HCT116 (cell line): Measurements from ENCODE around the gene DHRS4. TPM values are rescaled to one million over a fixed set of nuclear protein-coding genes. Genes with fewer than 3 reads are reported as not detected.
A peak's percentile ranks its signal among the peaks of the same experiment; 100 is the strongest.
"Not testable (repeated sequence)": the region's sequence is repeated elsewhere in the genome, so short reads cannot be mapped to it uniquely, and the experiment has no call there.

Experiments
- ATAC-seq: fragments of 200-7000 bp; cut with Tn5 transposase; 2 replicates; pipeline ENCODE4 v1.9.1; 2020; ENCODE audit warnings: mild to moderate bottlenecking, moderate library complexity
- BruUV-seq: library from RNA; stranded (reverse); fragments of 400-500 nt; replicated peaks from 2 replicates; lab custom pipeline; 2021; lab: Mats Ljungman, UMichigan
- CTCF ChIA-PET: fragments of 300-600 bp; sonication (Branson Sonifier 250); formaldehyde crosslinking; loops from one replicate; lab custom pipeline; 2021; ENCODE audit warnings: antibody characterized with exemption; lab: Charles Lee
- POLR2A ChIA-PET: fragments of 300-600, 350-600 bp; sonication (Branson Sonifier 250); formaldehyde crosslinking; loops from one replicate; lab custom pipeline; 2021; ENCODE audit warnings: antibody characterized with exemption; lab: Charles Lee
- RAD21 ChIA-PET, 2 experiments: fragments of 300-600 bp; sonication (Branson Sonifier 250); formaldehyde crosslinking; loops; one replicate each; lab custom pipeline; 2023; ENCODE audit warnings: low total read pairs in 2 of 2; ENCODE audit not compliant: uncharacterized antibody in 2 of 2, unreplicated experiment in 2 of 2, low non-redundant PET in 1 of 2; lab: Charles Lee
- DNase-seq: peaks from one replicate; pipeline ENCODE4 v3.0.0-alpha.2; 2010; ENCODE audit warnings: low read depth, low spot score
- H2AFZ ChIP-seq: fragments of 200-600 bp; shearing (Covaris generic), sonication (generic); 2 replicates; pipeline ENCODE4 v1.6.1; 2017; ENCODE audit warnings: low read depth, mixed run types, mixed read lengths, antibody characterized with exemption, low read length; ENCODE audit not compliant: poor library complexity, severe bottlenecking
- H3K27ac ChIP-seq: 2 replicates; pipeline ENCODE4 v1.5.1; 2012; ENCODE audit warnings: low read depth, low read length
- H3K27me3 ChIP-seq: fragments of 200-600 bp; sonication (generic); 2 replicates; pipeline ENCODE4 v1.6.1; 2016; ENCODE audit warnings: mixed run types, low read length, mixed read lengths; ENCODE audit not compliant: insufficient read depth
- H3K36me3 ChIP-seq, 2 experiments: fragments of 200-500 bp in 1 of 2; fragments of 200-600 bp in 1 of 2; sonication (Bioruptor generic) in 1 of 2; sonication (generic) in 1 of 2; 2 replicates each; pipeline versions ENCODE4 v1.5.1 to v1.6.1; 2014 to 2016; ENCODE audit warnings: low read length in 2 of 2, inconsistent platforms in 1 of 2, mixed read lengths in 1 of 2, mixed run types in 1 of 2; ENCODE audit not compliant: insufficient read depth in 2 of 2, control insufficient read depth in 1 of 2
- H3K4me1 ChIP-seq, 2 experiments: fragments of 200-600 bp in 1 of 2; sonication (generic) in 1 of 2; 2 replicates each; pipeline versions ENCODE4 v1.5.1 to v1.6.1; 2012 to 2017; ENCODE audit warnings: low read length in 2 of 2, inconsistent platforms in 1 of 2, mild to moderate bottlenecking in 1 of 2, mixed read lengths in 1 of 2, mixed run types in 1 of 2, moderate library complexity in 1 of 2; ENCODE audit not compliant: insufficient read depth in 2 of 2, control insufficient read depth in 1 of 2
- H3K4me2 ChIP-seq: fragments of 200-600 bp; sonication (generic); 2 replicates; pipeline ENCODE4 v1.6.1; 2017; ENCODE audit warnings: mixed run types, low read length, mixed read lengths
- H3K4me3 ChIP-seq, 2 experiments: fragments of 200-600 bp in 1 of 2; sonication (generic) in 1 of 2; replicated peaks in 1 of 2; 2 replicates each; pipeline ENCODE4 v1.5.1; 2011 to 2016; ENCODE audit warnings: low read length in 2 of 2, control low read depth in 1 of 2, low read depth in 1 of 2, mild to moderate bottlenecking in 1 of 2, mixed read lengths in 1 of 2, mixed run types in 1 of 2
- H3K79me2 ChIP-seq: fragments of 200-600 bp; sonication (generic); 2 replicates; pipeline ENCODE4 v1.6.1; 2017; ENCODE audit warnings: mild to moderate bottlenecking, mixed run types, low read length, moderate library complexity, mixed read lengths; ENCODE audit not compliant: insufficient read depth
- H3K9ac ChIP-seq: fragments of 200-600 bp; sonication (generic); 2 replicates; pipeline ENCODE4 v1.6.1; 2016; ENCODE audit warnings: low read length, mixed read lengths
- H3K9me2 ChIP-seq: fragments of 200-600 bp; sonication (generic), shearing (Covaris generic); 2 replicates; pipeline ENCODE4 v1.6.1; 2017; ENCODE audit warnings: mixed run types, mild to moderate bottlenecking, moderate library complexity; ENCODE audit not compliant: insufficient read depth
- H3K9me3 ChIP-seq, 2 experiments: fragments of 200-500 bp in 1 of 2; fragments of 200-600 bp in 1 of 2; sonication (Bioruptor generic) in 1 of 2; sonication (generic) in 1 of 2; 2 replicates each; pipeline ENCODE4 v1.6.1; 2014 to 2017; ENCODE audit warnings: low read length in 2 of 2, mixed read lengths in 2 of 2, inconsistent platforms in 1 of 2, low read depth in 1 of 2, mild to moderate bottlenecking in 1 of 2, mixed run types in 1 of 2, moderate library complexity in 1 of 2; ENCODE audit not compliant: control insufficient read depth in 1 of 2, insufficient read depth in 1 of 2
- H4K20me1 ChIP-seq: fragments of 200-600 bp; sonication (generic), shearing (Covaris generic); 2 replicates; pipeline ENCODE4 v1.6.1; 2017; ENCODE audit warnings: mixed run types, mild to moderate bottlenecking, moderate library complexity; ENCODE audit not compliant: insufficient read depth
- CTCF ChIP-seq, 3 experiments: fragments of 200-600 bp in 1 of 3; sonication (generic) in 1 of 3; IDR thresholded peaks in 2 of 3; conservative IDR thresholded peaks in 1 of 3; 2 replicates each; pipeline ENCODE4 v1.5.1; 2012 to 2017; ENCODE audit warnings: low read depth in 2 of 3, low read length in 2 of 3, antibody characterized with exemption in 1 of 3, borderline replicate concordance in 1 of 3, control low read depth in 1 of 3, mild to moderate bottlenecking in 1 of 3, mixed read lengths in 1 of 3, mixed run types in 1 of 3, moderate library complexity in 1 of 3; ENCODE audit not compliant: insufficient read depth in 1 of 3
- SIN3A ChIP-seq: IDR thresholded peaks from 2 replicates; pipeline ENCODE4 v1.6.1; 2012; ENCODE audit warnings: low read depth
- intact Hi-C: fragments of 100-400 bp; cut with micrococcal nuclease; formaldehyde crosslinking; loops from 2 replicates; pipeline ENCODE4 v1.10.0; 2022
- total RNA-seq: library from RNA; stranded (reverse); gene quantifications from one replicate; pipeline ENCODE4 v1.2.1, GENCODE V29; 2021; ENCODE audit not compliant: unreplicated experiment

Gene DHRS4
- total RNA-seq, 1 experiment from 2014 or later = 21.8 TPM

- TF ChIP-seq SIN3A (no peak), CTCF (IDR thresholded peaks at IDR 0.05 in 2 of 3, conservative IDR thresholded peaks at IDR 0.05 in 1 of 3; ENCODE audit: borderline replicate concordance in 1 of 3, insufficient read depth in 1 of 3, low read depth in 2 of 3, low read length in 2 of 3) (peak in 2 of 3 experiments; percentile 26 to 38; a peak in 2 of 6 replicates)
- Histone ChIP-seq H3K9me2 (no peaks in the 10 kb centered on the region), H3K27me3 (no peaks in the 10 kb centered on the region), H3K4me1 (peaks cover 0 to 9% of the 10 kb centered on the region in 2 experiments; a peak in 2 of 4 replicates), H3K79me2 (no peaks in the 10 kb centered on the region; the same call in 1 of the 2 replicates), H3K27ac (no peak overlapping the region), H3K36me3 (no peaks in the 10 kb centered on the region), H3K4me2 (no peak overlapping the region), H2AFZ (no peak overlapping the region), H3K9ac (no peak overlapping the region), H3K9me3 (no peaks in the 10 kb centered on the region), H3K4me3 (no peak overlapping the region), H4K20me1 (no peaks in the 10 kb centered on the region)
- intact Hi-C loops = loop anchor here (2.0 to 10.0 kb wide), 2 partner anchors 63 to 285 kb away; no protein-coding TSS in a partner anchor
- ChIA-PET POLR2A (no interaction called here), CTCF (interaction anchor here (1.5 kb wide), 1 partner anchor 320 kb away, joined by 6 read pairs; no protein-coding TSS in a partner anchor), RAD21 (no interaction called here)
- no TSS peak for BruUV-seq
- DNase-seq (no peak), ATAC-seq (no peak)
Observed at GRCh38 chr14:23951590-23952201, 1.9 kb upstream of the DHRS4 start.

GRCh38 chr14:23953116-23953463, 480 bp upstream of the DHRS4 start:
- intact Hi-C loops = loop anchor here (1.0 to 10.0 kb wide), 3 partner anchors 62 to 364 kb away; no protein-coding TSS in a partner anchor
- Histone ChIP-seq H3K27ac (peak overlapping the region; percentile 96), H3K9ac (peak overlapping the region; percentile 86), H2AFZ (peak overlapping the region; percentile 54), H3K4me2 (peak overlapping the region; percentile 96), H3K4me3 (peak overlapping the region; percentile 85 to 87)
- peak; percentile 22 for ATAC-seq
- H3K79me2 ChIP-seq, H3K27me3 ChIP-seq, DNase-seq, H3K36me3 ChIP-seq, BruUV-seq, H3K9me2 ChIP-seq, H4K20me1 ChIP-seq, H3K4me1 ChIP-seq, H3K9me3 ChIP-seq: not testable (repeated sequence)
- POLR2A ChIA-PET = interaction anchor here (0.6 kb wide), 1 partner anchor 45 kb away, joined by 4 read pairs; no protein-coding TSS in a partner anchor
- CTCF ChIA-PET = interaction anchor here (0.9 to 2.7 kb wide), 2 partner anchors 322 to 364 kb away, joined by 3 to 14 read pairs; no protein-coding TSS in a partner anchor
- RAD21 ChIA-PET = interaction anchor here in 1 of 2 experiments (1.0 kb wide), 1 partner anchor 319 kb away, joined by 3 read pairs; no protein-coding TSS in a partner anchor

- H3K9ac ChIP-seq = peak overlapping the region; percentile 86
- CTCF ChIA-PET = interaction anchor here (1.0 to 2.7 kb wide), 4 partner anchors 42 to 365 kb away, joined by 3 to 14 read pairs (median 3); no protein-coding TSS in a partner anchor
- intact Hi-C loops = loop anchor here (1.0 to 10.0 kb wide), 3 partner anchors 61 to 321 kb away; no protein-coding TSS in a partner anchor
Observed at GRCh38 chr14:23954279-23954614, 677 bp downstream of the DHRS4 start.

More at GRCh38 chr14:23954279-23954614, 677 bp downstream of the DHRS4 start:
- H3K27me3 ChIP-seq, POLR2A ChIA-PET, BruUV-seq, H4K20me1 ChIP-seq, DNase-seq, H3K79me2 ChIP-seq, H2AFZ ChIP-seq, H3K9me3 ChIP-seq, RAD21 ChIA-PET, H3K9me2 ChIP-seq, H3K4me1 ChIP-seq, H3K36me3 ChIP-seq, ATAC-seq: not testable (repeated sequence)
- H3K4me3 ChIP-seq = peak overlapping the region; percentile 85 to 87
- peak overlapping the region; percentile 96 for H3K27ac ChIP-seq
- H3K4me2 ChIP-seq = peak overlapping the region; percentile 96
